ENCODE data around the gene OR51F1.

GRCh38 chr11:4782454-4782853 is 12.7 kb upstream of the OR51F1 start:
- TF ChIP-seq CTCF (conservative IDR thresholded peaks at IDR 0.05; ENCODE audit: low read length): no peak
- no peak for TF ChIP-seq EZH2phosphoT487 (IDR thresholded peaks at IDR 0.05; ENCODE audit: borderline replicate concordance)

All from Loucy (cell line).